NCI-H446 treated with DMSO at 0.1 percent for 48 hours (cell line): ENCODE data around the gene HLA-DRB5.
"Not testable (repeated sequence)": the region's sequence is repeated elsewhere in the genome, so short reads cannot be mapped to it uniquely, and the experiment has no call there.

ENCODE experiments used
- DNase-seq: peaks from one replicate; lab custom pipeline; 2025; lab: John Stamatoyannopoulos, UW

Gene HLA-DRB5

DNA sequence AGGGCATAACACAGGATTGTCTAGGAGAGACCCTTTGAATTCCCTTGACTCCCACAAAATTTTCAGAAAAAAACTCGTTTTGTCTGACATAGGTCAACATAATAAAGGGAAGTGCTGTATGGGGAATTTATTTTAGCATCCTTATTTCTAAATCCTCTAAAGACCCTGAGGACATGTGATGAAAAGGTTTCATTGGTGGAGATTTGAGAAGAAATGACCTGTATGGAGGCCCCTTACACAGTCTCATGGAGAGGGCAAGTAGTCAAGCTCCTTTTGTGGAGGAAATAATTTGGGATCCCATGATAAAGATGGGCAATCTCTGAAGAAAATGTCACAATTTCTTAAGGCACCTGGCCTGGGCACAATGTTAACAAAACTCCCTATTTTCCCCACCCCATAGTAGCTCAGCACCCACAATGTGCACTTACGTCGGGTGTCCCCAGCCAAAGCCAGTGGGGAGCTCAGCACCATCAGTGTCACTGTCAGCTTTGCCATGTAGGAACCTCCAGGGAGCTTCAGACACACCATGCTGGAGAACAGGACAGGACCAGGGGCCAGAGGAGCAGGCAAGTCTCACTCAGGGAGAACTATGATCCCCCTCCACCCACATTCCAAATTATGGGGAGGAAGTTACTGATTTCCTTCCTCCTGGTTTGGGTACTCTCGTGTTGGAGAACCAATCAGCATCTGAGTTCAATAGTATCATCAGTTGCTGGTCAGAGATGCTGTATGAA lies at the start of gene HLA-DRB5:
HLA-DRB5 (minus strand) TSS at position 591 of the 734 bp plus-strand sequence; CDS start at position 528, 63 bp downstream.
- no peak for DNase-seq

DNA sequence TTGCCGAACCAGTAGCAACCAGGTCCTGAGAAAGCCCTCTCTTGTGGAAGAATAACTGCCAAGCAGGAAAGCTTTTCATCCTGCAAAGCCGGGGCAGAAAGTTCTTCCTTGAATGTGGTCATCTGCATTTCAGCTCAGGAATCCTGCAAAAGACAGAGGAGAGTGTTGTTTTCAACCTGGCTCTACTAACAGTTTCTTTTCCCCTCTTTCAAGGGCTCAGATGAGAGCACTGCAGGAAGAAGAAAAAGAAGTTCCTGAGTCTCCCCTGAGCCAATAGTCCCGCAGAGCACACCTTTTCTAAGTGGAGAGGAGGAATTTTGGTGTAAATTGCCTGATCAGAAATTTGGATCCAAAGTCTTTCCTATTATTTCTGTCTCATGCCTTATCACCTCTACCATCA lies 48.9 kb upstream of the HLA-DRB5 start:
- DNase-seq = no peak

DNA sequence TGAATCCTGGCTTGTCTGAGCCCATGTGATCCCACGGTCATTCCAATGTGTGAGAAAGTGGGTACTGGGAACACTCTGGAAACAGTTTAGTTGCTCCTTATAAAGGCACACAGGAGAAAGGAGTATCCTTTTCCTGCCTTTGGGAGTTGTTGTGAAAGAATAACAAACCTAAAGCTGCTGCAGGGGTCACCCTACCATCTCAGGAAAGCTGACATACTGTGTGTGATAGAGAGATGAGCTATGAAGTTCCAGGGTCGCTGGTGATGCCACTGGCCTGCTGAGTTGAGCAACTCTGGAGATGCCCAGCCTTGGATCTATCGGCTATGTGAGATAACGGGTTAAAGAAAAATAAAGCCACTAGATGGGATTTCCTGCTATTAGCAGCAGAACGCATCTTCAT lies 47.4 kb upstream of the HLA-DRB5 start:
- DNase-seq = not testable (repeated sequence)

DNA sequence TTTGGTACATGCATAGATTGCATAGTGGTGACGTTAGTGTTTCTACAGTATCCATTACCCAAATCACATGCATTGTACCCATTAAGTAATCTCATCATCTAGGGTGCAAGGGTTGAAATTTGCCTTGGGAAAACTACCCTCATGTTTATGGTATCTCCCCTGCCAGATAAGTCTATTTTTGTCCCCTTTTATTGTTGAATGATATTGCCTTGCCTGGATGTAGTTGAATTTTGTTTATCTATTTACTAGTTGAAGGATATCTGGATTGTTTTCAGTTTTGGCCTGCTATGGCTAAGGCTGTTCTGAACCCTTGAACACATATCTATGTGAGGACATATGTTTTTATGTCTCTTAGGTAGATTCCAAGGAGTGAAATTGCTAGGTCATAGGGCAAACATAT lies 46.2 kb upstream of the HLA-DRB5 start:
- DNase-seq = no peak

DNA sequence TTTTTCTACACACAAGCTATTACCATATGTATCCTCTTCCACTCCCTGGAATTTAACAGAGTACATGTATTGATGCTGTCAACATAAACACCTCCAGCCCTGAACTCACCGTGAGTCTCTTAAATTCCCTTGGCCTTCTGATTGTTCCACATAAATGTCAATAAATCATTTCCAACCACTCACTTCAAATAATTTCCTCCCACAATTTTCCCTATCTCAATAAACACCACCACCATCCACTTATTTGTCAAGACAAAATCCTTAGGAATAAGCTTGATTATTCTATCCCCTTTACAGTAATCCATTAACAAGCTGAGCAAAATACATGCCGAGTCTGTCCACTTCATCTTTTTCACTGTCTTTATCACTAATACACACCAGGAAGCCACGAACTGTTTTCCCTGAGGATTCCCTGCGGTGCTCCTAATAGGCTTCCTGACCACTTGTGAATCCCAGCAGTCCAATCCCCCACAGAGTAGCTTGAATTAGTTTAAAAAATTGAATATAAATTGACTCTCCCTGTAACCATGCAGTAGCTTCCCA lies 40.3 kb upstream of the HLA-DRB5 start:
- no peak for DNase-seq

DNA sequence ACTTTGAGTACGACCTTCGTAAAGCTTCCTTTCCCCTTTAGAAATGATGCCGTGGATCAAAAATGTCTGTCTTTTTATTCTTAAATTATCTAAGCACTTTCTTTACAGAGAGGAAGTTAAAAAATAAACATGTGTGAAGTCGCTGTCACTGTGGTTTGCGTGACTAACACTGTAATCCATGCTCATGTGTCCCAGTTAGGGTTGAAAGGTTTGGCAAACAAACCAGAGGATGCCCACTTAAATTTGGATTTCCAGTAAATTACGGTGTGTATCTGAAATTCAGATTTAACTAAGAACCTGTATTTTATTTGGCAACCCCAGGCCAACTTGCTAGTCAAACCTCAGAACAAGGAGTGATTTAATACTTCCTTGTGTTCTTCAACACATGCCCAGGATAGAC lies 38.5 kb upstream of the HLA-DRB5 start:
- no peak for DNase-seq

DNA sequence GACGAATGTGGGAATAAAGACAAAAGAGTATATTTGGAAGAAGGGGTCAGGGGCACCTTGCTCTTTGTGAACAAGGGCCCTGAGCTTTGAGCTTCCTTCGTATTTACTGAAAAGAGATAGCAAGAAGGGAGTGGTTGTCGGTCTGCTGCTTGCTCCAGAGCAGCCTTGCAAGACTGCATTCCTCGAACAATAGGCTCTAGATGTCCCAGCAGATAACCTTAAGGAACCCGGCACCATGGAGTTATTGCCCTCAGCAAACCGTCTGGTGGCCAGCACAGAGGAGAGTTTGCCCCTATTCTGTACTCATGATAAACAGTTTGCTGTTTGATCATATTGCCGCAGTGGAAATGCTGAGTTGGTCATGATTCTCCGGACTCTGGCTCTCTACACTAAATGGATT lies 36.9 kb upstream of the HLA-DRB5 start:
- no peak for DNase-seq

DNA sequence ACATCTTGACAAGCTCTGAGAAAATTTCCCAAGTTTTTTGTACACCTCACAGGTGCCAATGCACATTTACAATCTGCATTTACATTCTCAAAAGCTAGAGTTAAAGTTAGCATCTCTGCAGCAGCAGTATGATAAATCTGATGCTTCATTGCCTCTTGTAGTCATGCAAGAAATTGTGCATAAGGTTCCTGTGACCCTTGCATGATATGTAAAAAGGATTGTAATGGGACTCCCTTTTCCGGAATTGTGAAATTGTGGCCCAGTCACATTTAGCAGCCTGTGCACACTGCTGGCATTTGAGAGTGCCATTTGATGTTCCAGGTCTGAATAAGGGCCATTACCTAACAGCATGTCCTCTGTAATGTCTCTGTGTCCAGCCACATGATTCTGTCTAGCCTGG lies 35.4 kb upstream of the HLA-DRB5 start:
- DNase-seq = no peak

DNA sequence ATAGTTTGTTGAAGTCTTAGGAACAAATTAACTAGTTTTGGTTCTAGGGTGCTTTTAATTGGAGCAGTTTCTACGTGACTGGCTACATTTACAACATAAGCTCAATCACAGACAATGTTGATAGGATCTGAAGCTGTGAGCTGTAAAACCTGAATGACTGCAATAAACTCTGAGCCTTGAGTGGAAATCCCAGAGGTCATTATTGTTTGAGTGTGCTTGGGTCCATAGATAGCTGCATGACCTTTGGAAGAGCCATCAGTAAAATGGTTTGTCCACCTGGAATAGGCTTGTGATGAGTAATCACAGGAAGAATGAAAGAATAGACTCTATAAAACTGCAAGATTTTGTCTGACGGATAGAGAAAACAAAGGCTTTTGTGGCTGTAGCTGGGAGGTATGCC lies 32.9 kb upstream of the HLA-DRB5 start:
- DNase-seq = no peak

DNA sequence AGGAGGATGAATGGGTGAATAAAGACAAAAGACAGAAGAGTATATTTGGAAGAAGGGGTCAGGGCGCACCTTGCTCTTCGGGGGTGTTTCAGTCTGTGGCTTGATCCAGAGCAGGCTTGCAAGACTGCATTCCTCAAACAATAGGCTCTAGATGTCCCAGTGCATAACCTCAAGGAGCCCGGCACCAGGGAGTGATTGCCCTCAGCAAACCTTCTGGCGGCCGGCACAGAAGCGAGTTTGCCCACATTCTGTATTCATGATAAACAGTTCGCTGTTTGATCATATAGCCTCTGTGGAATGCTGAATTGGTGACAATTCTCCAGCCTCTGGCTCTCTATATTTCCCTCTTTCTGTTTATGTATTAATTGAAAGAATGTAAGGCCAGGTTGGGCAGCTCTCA lies 29.7 kb upstream of the HLA-DRB5 start:
- no peak for DNase-seq

DNA sequence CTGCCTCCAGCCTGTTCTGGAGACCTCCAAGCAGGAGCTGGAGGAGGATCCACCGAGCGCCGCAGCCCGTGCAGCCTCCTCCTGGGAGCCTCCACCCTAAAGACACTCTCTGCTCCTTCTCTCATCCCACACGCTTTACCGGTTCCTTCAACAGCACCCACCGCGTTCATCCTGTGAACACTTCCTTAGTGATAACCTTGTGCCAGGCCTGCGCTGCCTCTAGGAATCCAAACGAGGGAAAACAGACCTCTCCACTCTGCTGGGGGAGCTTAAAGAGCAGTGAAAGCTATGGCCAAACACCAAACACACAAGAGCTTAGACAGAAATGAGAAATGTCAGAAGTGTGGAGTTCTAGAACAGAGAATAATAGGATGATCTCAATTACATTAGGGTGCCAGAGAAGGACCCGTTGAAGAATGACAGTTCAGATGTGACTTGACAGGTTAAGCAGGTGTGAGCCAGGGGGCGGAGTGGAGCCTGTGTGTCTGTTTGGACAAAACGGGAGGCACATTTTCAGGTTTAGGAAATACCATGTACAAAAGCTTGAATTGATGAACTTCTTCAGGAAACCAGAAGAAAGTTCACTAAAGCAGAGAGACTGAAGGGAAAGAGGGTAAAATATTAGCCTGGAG lies 28.5 kb upstream of the HLA-DRB5 start:
- DNase-seq = no peak

DNA sequence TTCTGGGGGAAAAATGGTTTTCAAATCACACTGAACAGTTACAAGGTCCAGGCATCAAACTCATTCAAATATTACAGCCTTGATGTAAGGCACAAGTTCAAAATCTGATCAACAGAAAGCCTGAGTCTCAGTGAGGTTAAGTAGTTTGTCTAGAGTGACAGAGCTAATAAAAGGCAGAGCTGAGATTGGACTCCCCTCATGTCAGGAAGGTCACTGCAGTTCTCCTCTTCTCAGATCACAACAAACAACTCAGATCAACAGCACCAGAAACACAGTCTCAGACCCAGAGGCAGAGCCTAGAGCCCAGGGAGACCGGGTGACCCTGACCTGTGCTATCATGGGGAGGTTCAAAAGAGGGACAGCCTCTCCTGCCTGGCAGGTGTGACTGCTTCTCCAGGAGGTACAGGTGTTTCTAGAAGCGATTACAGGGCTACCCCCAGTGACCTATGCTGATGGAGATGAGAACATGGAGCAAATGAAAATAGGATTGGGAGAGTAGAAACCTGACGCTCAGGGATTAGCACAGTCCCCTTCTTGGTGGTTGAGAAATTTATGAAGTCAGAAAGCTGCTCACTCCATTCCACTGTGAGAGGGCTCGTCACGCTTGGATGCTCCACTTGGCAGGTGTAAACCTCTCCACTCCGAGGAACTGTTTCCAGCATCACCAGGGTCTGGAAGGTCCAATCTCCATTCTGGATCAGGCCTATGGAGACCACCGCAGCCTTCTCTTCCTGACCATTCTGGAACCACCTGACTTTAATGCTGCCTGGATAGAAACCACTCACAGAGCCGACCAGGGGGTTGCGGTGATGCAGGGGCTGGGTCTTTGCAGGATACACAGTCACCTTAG lies 24.3 kb upstream of the HLA-DRB5 start:
- no peak for DNase-seq

DNA sequence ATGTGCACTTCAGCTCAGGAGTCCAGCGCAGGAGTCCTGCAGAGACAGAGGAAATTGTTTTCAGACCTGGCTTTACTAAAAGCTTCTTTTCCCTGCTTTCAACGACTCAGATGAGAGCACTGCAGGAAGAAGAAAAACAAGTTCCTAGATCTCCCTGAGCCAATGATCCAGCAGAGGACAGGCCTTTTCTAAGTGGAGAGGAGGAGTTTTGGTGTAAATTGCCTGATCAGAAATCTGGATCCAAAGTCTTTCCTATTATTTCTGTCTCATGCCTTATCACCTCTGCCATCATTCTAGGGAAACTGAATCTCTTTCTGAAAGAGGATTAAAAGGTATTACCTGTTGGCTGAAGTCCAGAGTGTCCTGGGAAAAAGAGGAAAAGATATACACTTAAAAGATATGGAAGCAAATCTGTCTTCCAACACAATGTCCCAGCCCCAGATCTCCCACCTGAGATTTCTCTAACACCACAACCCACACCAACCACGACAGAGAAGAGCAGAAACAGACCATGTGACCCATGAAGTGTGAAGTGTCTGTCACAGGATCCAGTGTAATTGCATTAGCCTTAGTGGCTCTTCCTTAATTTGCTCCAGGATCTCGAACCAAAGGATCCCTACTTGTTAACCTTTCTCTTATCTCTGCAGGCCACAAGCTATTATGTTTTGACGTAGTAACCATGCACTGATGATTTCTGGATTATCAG lies 23.1 kb upstream of the HLA-DRB5 start:
- DNase-seq = no peak

DNA sequence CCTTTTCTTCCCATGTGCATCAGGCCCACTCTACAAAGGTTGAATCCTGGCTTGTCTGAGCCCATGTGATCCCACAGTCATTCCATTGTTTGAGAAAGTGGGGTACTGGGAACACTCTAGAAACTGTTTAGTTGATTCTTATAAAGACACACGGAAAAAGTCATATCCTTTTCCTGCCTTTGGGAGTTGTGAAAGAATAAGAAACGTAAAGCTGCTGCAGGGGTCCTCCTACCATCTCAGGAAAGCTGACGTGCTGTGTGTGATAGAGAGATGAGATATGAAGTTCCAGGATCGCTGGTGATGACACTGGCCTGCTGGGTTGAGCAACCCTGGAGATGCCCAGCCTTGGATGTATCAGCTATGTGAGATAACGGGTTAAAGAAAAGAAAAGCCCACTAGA lies 21.3 kb upstream of the HLA-DRB5 start:
- no peak for DNase-seq

DNA sequence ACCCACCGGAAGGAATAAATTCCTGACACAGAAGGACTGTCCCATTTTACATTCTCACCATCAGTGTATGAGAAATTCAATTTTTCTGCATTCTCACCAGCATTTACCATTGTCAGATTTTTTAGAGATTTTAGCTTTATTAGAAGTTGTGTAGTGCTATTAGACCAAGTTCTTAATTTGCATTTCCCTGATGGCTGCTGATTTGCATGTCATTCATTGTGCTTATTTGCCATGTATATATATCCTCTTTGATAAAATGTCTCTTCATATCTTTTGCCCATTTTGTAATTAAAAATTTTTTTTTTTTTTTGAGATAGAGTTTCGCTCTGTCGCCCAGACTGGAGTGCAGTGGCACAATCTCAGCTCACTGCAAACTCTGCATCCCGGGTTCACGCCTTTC lies 9.8 kb upstream of the HLA-DRB5 start:
- no peak for DNase-seq

DNA sequence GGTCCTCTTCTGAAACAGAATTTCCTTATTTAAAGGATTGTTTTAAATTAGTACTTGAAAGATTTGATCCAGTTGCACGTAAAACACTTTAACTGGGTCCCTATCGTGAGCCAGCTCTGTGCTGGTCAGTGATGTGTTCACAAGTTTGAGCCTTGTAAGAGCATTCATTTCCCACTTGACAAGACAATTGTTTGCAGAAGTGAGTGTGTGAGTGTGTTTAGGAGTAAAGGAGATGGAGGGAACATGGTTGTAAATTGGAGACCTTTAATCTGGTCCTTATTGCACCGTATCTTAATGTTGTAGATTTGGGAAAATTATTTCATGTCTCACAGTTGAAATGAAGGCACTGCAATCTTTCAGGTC lies 325 bp upstream of the HLA-DRB5 start:
- DNase-seq = not testable (repeated sequence)

DNA sequence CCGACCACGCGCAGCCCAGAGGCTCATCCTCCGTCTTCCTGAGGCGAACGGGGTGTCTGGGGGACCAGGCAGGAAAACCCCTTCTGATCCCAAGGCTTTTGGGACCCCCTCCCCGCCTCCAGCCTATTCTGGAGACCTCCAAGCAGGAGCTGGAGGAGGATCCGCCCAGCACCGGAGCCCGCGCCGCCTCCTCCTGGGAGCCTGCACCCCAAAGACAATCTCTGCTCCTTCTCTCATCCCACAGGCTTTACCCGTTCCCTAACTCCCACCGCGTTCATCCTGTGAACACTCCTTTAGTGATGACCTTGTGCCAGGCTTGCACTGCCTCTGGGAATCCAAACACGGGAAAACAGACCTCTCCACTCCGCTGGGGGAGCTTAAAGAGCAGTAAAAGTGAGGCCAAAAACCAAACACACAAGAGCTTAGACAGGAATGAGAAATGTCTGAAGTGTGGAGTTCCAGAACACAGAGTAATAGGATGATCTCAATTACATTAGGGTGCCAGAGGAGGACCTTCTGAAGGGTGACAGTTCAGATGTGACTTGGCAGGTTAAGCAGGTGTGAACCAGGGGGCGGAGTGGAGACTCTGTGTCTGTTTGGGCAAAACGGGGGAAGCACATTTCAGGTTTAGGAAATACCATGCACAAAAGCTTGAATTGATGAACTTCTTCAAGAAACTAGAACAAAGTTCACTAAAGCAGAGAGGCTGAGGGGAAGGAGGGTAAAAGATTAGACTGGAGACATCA lies 7.6 kb downstream of the HLA-DRB5 start:
- no peak for DNase-seq

DNA sequence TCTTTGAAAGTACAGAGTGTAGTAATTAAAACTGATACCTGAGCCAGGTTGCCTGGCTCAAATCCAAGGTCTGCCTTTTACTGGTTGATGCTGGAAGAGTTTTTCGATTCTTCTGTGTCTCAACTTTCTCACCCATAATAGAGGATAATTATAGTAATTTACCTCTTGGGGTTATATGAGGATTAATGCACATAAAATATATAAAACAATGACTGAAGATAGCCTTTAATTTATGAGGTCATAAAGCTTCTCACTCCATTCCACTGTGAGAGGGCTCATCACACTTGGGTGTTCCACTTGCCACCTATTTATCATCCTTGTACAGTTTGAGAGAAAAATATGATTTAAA lies 10.2 kb downstream of the HLA-DRB5 start:
- no peak for DNase-seq

DNA sequence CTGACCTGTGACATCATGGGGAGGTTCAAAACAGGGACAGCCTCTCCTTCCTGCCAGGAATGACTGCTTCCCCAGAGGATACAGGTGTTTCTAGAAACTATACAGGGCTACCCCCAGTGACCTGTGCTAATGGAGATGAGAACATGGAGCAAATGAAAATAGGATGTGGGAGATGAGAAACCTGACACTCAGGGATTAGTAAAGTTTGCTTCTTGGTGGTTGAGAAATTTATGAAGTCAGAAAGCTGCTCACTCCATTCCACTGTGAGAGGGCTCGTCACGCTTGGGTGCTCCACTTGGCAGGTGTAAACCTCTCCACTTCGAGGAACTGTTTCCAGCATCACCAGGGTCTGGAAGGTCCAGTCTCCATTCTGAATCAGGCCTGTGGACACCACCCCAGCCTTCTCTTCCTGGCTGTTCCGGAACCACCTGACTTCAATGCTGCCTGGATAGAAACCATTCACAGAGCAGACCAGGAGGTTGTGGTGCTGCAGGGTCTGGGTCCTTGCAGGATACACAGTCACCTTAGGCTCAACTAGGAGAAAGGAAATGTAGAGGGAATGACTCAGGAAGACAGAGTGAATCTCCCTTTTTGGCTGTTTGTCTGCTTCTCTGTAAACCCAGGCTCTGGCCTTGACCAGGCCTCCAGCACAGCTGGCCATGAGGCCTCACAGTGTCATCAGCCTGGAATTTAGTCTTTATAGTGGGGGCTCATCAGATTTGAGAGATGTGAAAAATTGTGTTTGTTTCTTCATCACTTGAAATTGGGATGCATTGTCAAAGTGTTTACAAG lies 10.8 kb downstream of the HLA-DRB5 start:
- no peak for DNase-seq

DNA sequence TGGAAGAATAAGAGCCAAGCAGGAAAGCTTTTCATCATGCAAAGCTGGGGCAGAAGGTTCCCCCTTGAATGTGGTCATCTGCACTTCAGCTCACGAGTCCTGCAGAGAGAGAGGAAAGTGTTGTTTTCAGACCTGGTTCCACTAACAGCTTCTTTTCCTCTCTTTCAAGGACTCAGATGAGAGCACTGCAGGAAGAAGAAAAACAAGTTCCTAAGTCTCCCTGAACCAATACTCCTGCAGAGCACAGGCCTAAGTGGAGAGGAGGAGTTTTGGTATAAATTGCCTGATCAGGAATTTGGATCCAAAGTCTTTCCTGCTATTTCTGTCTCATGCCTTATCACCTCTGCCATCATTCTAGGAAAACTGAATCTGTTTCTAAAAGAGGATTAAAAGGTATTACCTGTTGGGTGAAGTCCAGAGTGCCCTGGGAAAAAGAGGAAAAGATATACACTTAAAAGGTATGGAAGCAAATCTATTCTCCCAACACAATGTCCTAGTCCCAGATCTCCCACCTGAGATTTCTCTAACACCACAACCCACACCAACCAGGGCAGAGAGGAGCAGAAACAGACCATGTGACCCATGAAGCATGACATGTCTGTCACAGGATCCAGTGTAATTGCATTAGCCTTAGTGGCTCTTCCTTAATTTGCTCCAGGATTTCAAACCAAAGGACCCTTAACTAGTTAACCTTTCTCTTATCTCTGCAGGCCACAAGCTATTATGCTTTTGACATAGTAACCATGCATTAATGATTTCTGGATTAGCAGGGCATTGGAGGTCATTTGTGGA lies 12.2 kb downstream of the HLA-DRB5 start:
- DNase-seq = no peak
